ENCODE data around the gene HLA-DMA. TPM values are rescaled to one million over a fixed set of nuclear protein-coding genes. Genes with fewer than 3 reads are reported as not detected.

HLA-DMA gene
- 10 to 100 TPM in 1 of 2 experiments, 1 to 10 TPM in 1; 8.5 to 10.2 TPM for total RNA-seq
- 10 to 100 TPM in 1 of 2 donors, 1 to 10 TPM in 1; 8.1 to 26.0 TPM for polyA plus RNA-seq

DNA sequence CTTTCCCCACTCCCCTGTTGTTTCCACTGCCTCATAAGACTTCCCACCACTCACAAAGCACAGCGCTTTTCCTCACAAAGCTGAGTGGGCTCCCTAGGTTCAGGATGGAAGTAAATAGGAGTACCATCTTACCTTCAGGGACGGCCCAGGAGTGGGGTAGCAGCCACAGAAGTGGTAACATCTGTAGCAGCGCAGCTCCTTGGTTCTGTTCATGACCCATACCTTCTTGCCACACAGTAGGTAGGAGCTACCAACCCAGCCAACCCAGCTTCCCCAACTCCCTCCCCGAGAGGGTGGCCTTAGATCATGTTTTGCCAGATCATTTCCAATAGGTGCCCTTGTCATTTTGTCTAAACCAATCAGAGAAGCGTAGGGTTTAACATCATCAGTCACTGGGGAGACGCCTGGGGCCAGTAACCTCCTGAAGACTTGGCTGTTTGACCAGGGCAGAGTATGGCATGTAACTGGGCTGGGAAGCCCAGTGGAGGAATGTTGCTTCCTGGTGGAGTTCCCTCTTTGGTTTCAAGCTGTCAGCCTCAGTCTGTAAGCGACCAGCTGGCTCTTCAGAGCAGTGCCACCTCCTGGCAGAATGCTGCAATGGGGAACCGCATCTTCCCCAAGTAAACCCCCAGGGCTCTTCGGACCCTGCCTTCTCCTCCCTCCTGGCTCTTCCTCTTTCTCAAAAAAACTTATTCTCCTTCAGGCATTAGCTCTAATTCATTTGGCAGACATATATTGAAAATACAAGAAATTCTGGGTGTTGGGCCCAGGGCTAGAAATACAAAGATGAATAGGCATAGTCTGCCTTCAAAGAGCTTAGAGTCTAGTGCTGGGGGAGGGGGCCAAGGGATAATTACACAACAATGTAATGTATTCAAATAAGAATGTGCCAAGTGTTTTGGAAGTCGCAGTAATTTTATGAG is at the start of gene HLA-DMA:
Gene HLA-DMA, minus strand, starts transcription at position 281 of the 923 bp plus-strand sequence. Its CDS starts 61 bp downstream, at position 220.
- Histone ChIP-seq H3K4me3 (ENCODE audit: low read length in 2 of 2) (peak within 1 kb of the TSS; percentile 7 to 19), H3K27me3 (ENCODE audit: insufficient read depth, low read length) (no peaks in the 10 kb centered on the region), H3K36me3 (ENCODE audit: insufficient read depth, low read length) (no peaks in the 10 kb centered on the region), H3K27ac (ENCODE audit: low read depth, low read length) (peak within 1 kb of the TSS; percentile 31), H3K9me3 (ENCODE audit: control insufficient read depth in 1 of 2, low read length in 2 of 2) (no peaks in the 10 kb centered on the region), H3K4me1 (ENCODE audit: insufficient read depth, low read length) (peaks cover 27% of the 10 kb centered on the region)
- peaks cover 0 to 4% of the 10 kb centered on the region in 2 donors for H3K36me3 Mint-ChIP-seq
- H3K4me1 Mint-ChIP-seq: peaks cover 24 to 44% (median 34%) of the 10 kb centered on the region in 4 donors
- H3K4me3 Mint-ChIP-seq: peak within 1 kb of the TSS; percentile 18 to 80 (median 68)
- CTCF ChIA-PET (ENCODE audit: partially characterized antibody): interaction anchor here (0.6 to 13.5 kb wide), 28 partner anchors 15 to 539 kb away, joined by 3 to 567 read pairs (median 4); partner anchors contain the start of genes BRD2, HLA-DMB, PSMB8 and PSMB9
- DNase-seq: peak; percentile 76 to 90 (median 85)
- POLR2A ChIA-PET (ENCODE audit: partially characterized antibody): interaction anchor here (0.5 to 11.1 kb wide), 15 partner anchors 8 to 1387 kb away, joined by 3 to 607 read pairs (median 5); partner anchors contain the start of genes BRD2, HLA-DMB, PSMB8 and PSMB9
- no peaks in the 10 kb centered on the region for H3K27me3 Mint-ChIP-seq
- peak within 1 kb of the TSS; percentile 49 to 89 (median 82) for H3K27ac Mint-ChIP-seq
- H3K9me3 Mint-ChIP-seq: no peaks in the 10 kb centered on the region
- intact Hi-C loops (cut with micrococcal nuclease): loop anchor here (1.0 to 2.0 kb wide), 7 partner anchors 9 to 68 kb away; no protein-coding TSS in a partner anchor

DNA sequence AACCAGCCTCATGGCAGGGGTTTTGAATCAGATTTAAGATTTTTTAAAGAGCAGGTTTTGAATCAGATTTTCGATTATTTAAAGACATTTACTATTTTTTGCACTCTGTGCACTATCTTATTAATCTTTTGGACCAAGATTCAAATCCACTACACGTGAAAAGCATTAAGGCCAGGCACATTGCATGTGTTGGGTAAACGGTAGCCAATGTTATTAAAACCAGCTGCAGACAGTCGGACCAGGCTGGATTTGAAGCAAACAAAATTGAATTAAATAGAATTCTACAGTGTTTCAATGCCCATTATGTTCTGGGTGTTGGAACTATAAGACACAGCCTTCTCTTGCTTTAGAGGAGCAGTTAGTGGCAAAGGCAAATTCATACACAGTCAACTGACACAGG is 48.8 kb upstream of the HLA-DMA start:
- Mint-ChIP-seq H3K4me3 (no peak overlapping the region), H3K36me3 (no peaks in the 10 kb centered on the region), H3K4me1 (peaks cover 4 to 11% (median 6%) of the 10 kb centered on the region in 4 donors), H3K27ac (no peak overlapping the region), H3K9me3 (no peaks in the 10 kb centered on the region), H3K27me3 (peaks cover 25 to 30% of the 10 kb centered on the region in 2 donors)
- CTCF ChIA-PET (ENCODE audit: partially characterized antibody): interaction anchor here (1.4 to 1.6 kb wide), 2 partner anchors 68 to 147 kb away, joined by 5 to 7 read pairs; no protein-coding TSS in a partner anchor
- Histone ChIP-seq H3K4me1 (ENCODE audit: insufficient read depth, low read length) (no peaks in the 10 kb centered on the region), H3K27ac (ENCODE audit: low read depth, low read length) (no peak overlapping the region), H3K27me3 (ENCODE audit: insufficient read depth, low read length) (no peaks in the 10 kb centered on the region), H3K4me3 (ENCODE audit: low read length in 2 of 2) (no peak overlapping the region), H3K9me3 (ENCODE audit: control insufficient read depth in 1 of 2, low read length in 2 of 2) (no peaks in the 10 kb centered on the region), H3K36me3 (ENCODE audit: insufficient read depth, low read length) (no peaks in the 10 kb centered on the region)
- POLR2A ChIA-PET (ENCODE audit: partially characterized antibody): no interaction called here
- DNase-seq: no peak
- intact Hi-C loops (cut with micrococcal nuclease): no loop called here

DNA sequence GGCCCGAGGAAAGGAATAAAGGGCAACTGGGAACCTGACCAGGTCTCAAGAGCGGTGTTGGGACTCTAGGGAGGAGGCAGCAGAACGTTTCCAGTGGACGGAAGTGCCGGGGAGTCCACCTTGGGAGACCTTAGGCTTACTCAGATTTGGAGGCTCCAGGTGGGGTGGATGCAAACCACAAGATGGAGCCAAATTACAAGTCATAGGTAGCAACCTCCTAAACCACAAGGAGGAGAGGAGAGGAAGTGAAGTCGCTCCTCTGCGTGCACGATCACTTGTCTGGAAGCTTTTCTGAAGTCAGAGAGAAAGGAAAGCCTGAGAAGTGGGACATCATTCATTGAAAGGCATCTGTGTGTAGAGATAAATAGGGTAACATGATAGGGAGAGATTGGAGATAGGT is 47.2 kb upstream of the HLA-DMA start:
- Histone ChIP-seq H3K4me3 (ENCODE audit: low read length in 2 of 2) (no peak overlapping the region), H3K9me3 (ENCODE audit: control insufficient read depth in 1 of 2, low read length in 2 of 2) (no peaks in the 10 kb centered on the region), H3K27ac (ENCODE audit: low read depth, low read length) (no peak overlapping the region), H3K36me3 (ENCODE audit: insufficient read depth, low read length) (no peaks in the 10 kb centered on the region), H3K4me1 (ENCODE audit: insufficient read depth, low read length) (no peaks in the 10 kb centered on the region), H3K27me3 (ENCODE audit: insufficient read depth, low read length) (no peaks in the 10 kb centered on the region)
- intact Hi-C loops (cut with micrococcal nuclease): no loop called here
- DNase-seq: peak; percentile 17 to 46 (median 27)
- peak overlapping the region in 1 of 8 donors; percentile 32 for H3K4me3 Mint-ChIP-seq
- H3K27me3 Mint-ChIP-seq: peaks cover 24 to 26% of the 10 kb centered on the region in 2 donors
- ChIA-PET POLR2A (ENCODE audit: partially characterized antibody) (interaction anchor here (1.2 kb wide), 1 partner anchor 28 kb away, joined by 5 read pairs; no protein-coding TSS in a partner anchor), CTCF (ENCODE audit: partially characterized antibody) (interaction anchor here (1.1 to 1.6 kb wide), 3 partner anchors 13 to 149 kb away, joined by 4 to 7 read pairs (median 5); no protein-coding TSS in a partner anchor)
- H3K36me3 Mint-ChIP-seq: no peaks in the 10 kb centered on the region
- H3K4me1 Mint-ChIP-seq: peaks cover 4 to 11% (median 6%) of the 10 kb centered on the region in 4 donors
- no peaks in the 10 kb centered on the region for H3K9me3 Mint-ChIP-seq
- H3K27ac Mint-ChIP-seq: peak overlapping the region in 1 of 7 donors; percentile 6

DNA sequence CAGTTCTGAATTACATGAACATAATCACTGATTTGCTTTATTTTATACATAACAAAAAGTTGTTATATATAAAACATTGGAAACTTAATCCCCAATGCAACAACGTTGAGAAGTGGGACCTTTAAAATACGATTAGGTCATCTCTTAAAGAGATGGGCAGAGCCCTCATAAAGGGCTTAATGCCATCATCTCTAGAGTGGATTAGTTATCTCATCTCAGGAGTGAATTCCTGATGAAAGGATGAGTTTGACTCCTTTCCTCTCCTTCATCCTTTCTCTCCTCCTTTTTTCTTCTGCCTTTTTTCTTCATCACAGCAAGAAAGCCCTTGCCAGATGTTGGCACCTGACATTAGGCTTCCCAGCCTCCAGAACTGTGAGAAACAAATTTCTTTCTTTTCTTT is 42.6 kb upstream of the HLA-DMA start:
- no peaks in the 10 kb centered on the region for H3K36me3 Mint-ChIP-seq
- no peak for DNase-seq
- no peak overlapping the region for H3K4me3 Mint-ChIP-seq
- Histone ChIP-seq H3K4me1 (ENCODE audit: insufficient read depth, low read length) (no peaks in the 10 kb centered on the region), H3K36me3 (ENCODE audit: insufficient read depth, low read length) (no peaks in the 10 kb centered on the region), H3K4me3 (ENCODE audit: low read length in 2 of 2) (no peak overlapping the region), H3K27me3 (ENCODE audit: insufficient read depth, low read length) (no peaks in the 10 kb centered on the region), H3K27ac (ENCODE audit: low read depth, low read length) (no peak overlapping the region), H3K9me3 (ENCODE audit: control insufficient read depth in 1 of 2, low read length in 2 of 2) (no peaks in the 10 kb centered on the region)
- H3K9me3 Mint-ChIP-seq: no peaks in the 10 kb centered on the region
- peaks cover 4 to 6% (median 5%) of the 10 kb centered on the region in 4 donors for H3K4me1 Mint-ChIP-seq
- CTCF ChIA-PET (ENCODE audit: partially characterized antibody): interaction anchor here (0.7 to 2.6 kb wide), 2 partner anchors 9 to 11 kb away, joined by 3 to 10 read pairs; no protein-coding TSS in a partner anchor
- intact Hi-C loops (cut with micrococcal nuclease): no loop called here
- peaks cover 13 to 20% of the 10 kb centered on the region in 2 donors for H3K27me3 Mint-ChIP-seq
- no peak overlapping the region for H3K27ac Mint-ChIP-seq
- POLR2A ChIA-PET (ENCODE audit: partially characterized antibody): no interaction called here

DNA sequence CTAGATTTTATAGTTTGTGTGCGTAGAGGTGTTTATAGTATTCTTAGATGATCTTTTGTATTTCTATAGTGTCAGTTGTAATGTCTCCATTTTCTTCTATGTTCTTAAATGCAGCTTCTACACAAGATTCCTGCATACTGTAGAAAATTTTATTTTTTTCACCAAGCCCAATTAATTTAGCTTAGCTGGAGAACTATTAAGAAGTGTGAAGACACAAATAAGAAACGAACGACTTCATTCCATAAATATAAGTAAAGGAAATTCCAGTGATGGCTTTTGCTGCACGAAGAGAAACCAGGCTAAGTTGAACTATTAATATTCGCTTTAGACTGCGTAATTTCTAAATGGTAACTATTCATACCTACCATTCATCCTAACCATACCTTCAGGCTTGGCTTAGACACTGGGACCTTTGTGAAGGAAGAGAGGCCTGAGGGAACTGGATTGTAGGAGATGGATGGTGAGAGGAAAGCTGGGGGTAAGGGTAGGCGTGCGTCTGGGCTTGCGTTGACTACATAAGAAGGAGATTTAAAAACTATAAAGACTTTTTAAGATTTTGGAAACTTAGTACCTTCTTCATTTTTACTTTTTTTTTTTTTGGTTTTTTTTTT is 40.6 kb upstream of the HLA-DMA start:
- Histone ChIP-seq H3K9me3 (ENCODE audit: control insufficient read depth in 1 of 2, low read length in 2 of 2) (no peaks in the 10 kb centered on the region), H3K27ac (ENCODE audit: low read depth, low read length) (no peak overlapping the region), H3K4me1 (ENCODE audit: insufficient read depth, low read length) (no peaks in the 10 kb centered on the region), H3K36me3 (ENCODE audit: insufficient read depth, low read length) (no peaks in the 10 kb centered on the region), H3K27me3 (ENCODE audit: insufficient read depth, low read length) (no peaks in the 10 kb centered on the region), H3K4me3 (ENCODE audit: low read length in 2 of 2) (no peak overlapping the region)
- no peak overlapping the region for H3K27ac Mint-ChIP-seq
- no peaks in the 10 kb centered on the region for H3K36me3 Mint-ChIP-seq
- peaks cover 6 to 11% of the 10 kb centered on the region in 2 donors for H3K27me3 Mint-ChIP-seq
- H3K4me3 Mint-ChIP-seq: no peak overlapping the region
- DNase-seq: no peak
- no peaks in the 10 kb centered on the region for H3K9me3 Mint-ChIP-seq
- ChIA-PET POLR2A (ENCODE audit: partially characterized antibody) (interaction anchor here (0.5 kb wide), 1 partner anchor 930 kb away, joined by 3 read pairs; no protein-coding TSS in a partner anchor), CTCF (ENCODE audit: partially characterized antibody) (interaction anchor here (0.6 to 1.6 kb wide), 4 partner anchors 9 to 99 kb away, joined by 3 to 6 read pairs (median 4); no protein-coding TSS in a partner anchor)
- H3K4me1 Mint-ChIP-seq: no peaks in the 10 kb centered on the region
- intact Hi-C loops (cut with micrococcal nuclease): no loop called here

DNA sequence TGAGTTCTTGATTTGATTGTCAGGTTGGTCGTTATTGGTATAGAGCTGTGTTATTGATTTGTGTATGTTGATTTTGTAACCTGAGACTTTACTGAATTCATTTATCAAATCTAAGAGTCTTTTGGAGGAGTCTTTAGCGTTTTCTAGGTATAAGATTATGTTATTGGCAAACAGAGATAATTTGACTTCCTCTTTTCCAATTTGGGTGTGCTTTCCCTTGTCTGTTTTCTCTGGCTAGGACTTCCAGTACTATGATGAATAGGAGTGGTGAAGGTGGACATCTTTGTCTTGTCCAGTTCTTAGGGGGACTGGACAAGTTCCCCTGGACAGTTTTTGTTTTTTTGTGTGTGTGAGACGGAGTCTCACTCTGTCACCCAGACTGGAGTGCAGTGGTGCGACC is 39.1 kb upstream of the HLA-DMA start:
- H3K9me3 ChIP-seq (ENCODE audit: control insufficient read depth in 1 of 2, low read length in 2 of 2): no peaks in the 10 kb centered on the region
- H3K4me1 Mint-ChIP-seq: no peaks in the 10 kb centered on the region
- peaks cover 4 to 7% of the 10 kb centered on the region in 2 donors for H3K27me3 Mint-ChIP-seq
- no peak overlapping the region for H3K4me3 ChIP-seq (ENCODE audit: low read length in 2 of 2)
- H3K4me3 Mint-ChIP-seq: no peak overlapping the region
- CTCF ChIA-PET (ENCODE audit: partially characterized antibody): no interaction called here
- POLR2A ChIA-PET (ENCODE audit: partially characterized antibody): interaction anchor here (1.0 kb wide), 1 partner anchor 20 kb away, joined by 4 read pairs; no protein-coding TSS in a partner anchor
- H3K36me3 ChIP-seq (ENCODE audit: insufficient read depth, low read length): no peaks in the 10 kb centered on the region
- no peak overlapping the region for H3K27ac Mint-ChIP-seq
- no peaks in the 10 kb centered on the region for H3K9me3 Mint-ChIP-seq
- H3K4me1 ChIP-seq (ENCODE audit: insufficient read depth, low read length): no peaks in the 10 kb centered on the region
- no peaks in the 10 kb centered on the region for H3K27me3 ChIP-seq (ENCODE audit: insufficient read depth, low read length)
- no peak for DNase-seq
- no peak overlapping the region for H3K27ac ChIP-seq (ENCODE audit: low read depth, low read length)
- H3K36me3 Mint-ChIP-seq: no peaks in the 10 kb centered on the region
- intact Hi-C loops (cut with micrococcal nuclease): no loop called here
